BLaER1 (cell line): ENCODE data around the gene MAP3K19.

Experiments used
- H3K27ac ChIP-seq: shearing (Covaris generic); formaldehyde crosslinking; 2 replicates; pipeline ENCODE4 v1.8.1; 2022
- H3K27me3 ChIP-seq: shearing (Covaris generic); formaldehyde crosslinking; 2 replicates; pipeline ENCODE4 v1.8.1; 2022
- H3K36me3 ChIP-seq: shearing (Covaris generic); formaldehyde crosslinking; 2 replicates; pipeline ENCODE4 v1.8.1; 2022
- H3K4me1 ChIP-seq: shearing (Covaris generic); formaldehyde crosslinking; 2 replicates; pipeline ENCODE4 v1.8.1; 2022
- H3K4me2 ChIP-seq: shearing (Covaris generic); formaldehyde crosslinking; 2 replicates; pipeline ENCODE4 v1.8.1; 2022
- H3K4me3 ChIP-seq: shearing (Covaris generic); formaldehyde crosslinking; 2 replicates; pipeline ENCODE4 v1.8.1; 2022
- H3K9ac ChIP-seq: shearing (Covaris generic); formaldehyde crosslinking; 2 replicates; pipeline ENCODE4 v1.8.1; 2022
- H3K9me3 ChIP-seq: shearing (Covaris generic); formaldehyde crosslinking; 2 replicates; pipeline ENCODE4 v1.8.1; 2022
- H4K20me1 ChIP-seq: shearing (Covaris generic); formaldehyde crosslinking; 2 replicates; pipeline ENCODE4 v1.8.1; 2022
- Cebpa-rat ChIP-seq: shearing (Covaris generic); IDR thresholded peaks from 2 replicates; pipeline ENCODE4 v1.8.1; 2022

MAP3K19 gene

GRCh38 chr2:134919341-134920210 lies 127.7 kb downstream of the MAP3K19 start:
- Histone ChIP-seq H3K4me2 (peak overlapping the region; percentile 85), H3K9ac (peak overlapping the region; percentile 99), H3K4me3 (peak overlapping the region; percentile 95), H3K27ac (peak overlapping the region; percentile 99), H3K4me1 (peaks cover 40% of the 10 kb centered on the region), H3K27me3 (no peaks in the 10 kb centered on the region), H3K36me3 (peaks cover 32% of the 10 kb centered on the region), H3K9me3 (no peaks in the 10 kb centered on the region), H4K20me1 (peaks cover 54% of the 10 kb centered on the region)
- TF ChIP-seq Cebpa-rat: no peak

- Histone ChIP-seq H3K4me2 (peak within 1 kb of the TSS; percentile 89), H3K4me3 (peak within 1 kb of the TSS; percentile 95), H3K9ac (peak within 1 kb of the TSS; percentile 99), H3K27ac (peak within 1 kb of the TSS; percentile 99), H3K27me3 (no peaks in the 10 kb centered on the region), H4K20me1 (peaks cover 46% of the 10 kb centered on the region), H3K9me3 (no peaks in the 10 kb centered on the region), H3K4me1 (peaks cover 40% of the 10 kb centered on the region), H3K36me3 (peaks cover 24% of the 10 kb centered on the region)
- no peak for TF ChIP-seq Cebpa-rat
Observed at GRCh38 chr2:134918526-134919340, 128.5 kb downstream of the MAP3K19 start, which contains the start of gene CCNT2. CCNT2 (plus strand) TSS chr2:134918822; CDS start chr2:134918855, 33 bp downstream.

GRCh38 chr2:134917888-134918525 lies 129.2 kb downstream of the MAP3K19 start:
- 0 out of 2 replicates have a peak, but pooled peaks cover under 1% of the 10 kb centered on the region for H3K9me3 ChIP-seq
- H3K4me3 ChIP-seq: peak overlapping the region; percentile 68
- peak overlapping the region; percentile 78 for H3K27ac ChIP-seq
- no peaks in the 10 kb centered on the region for H3K27me3 ChIP-seq
- peaks cover 40% of the 10 kb centered on the region for H3K4me1 ChIP-seq
- H3K9ac ChIP-seq: peak overlapping the region; percentile 77
- H4K20me1 ChIP-seq: peaks cover 39% of the 10 kb centered on the region
- peak overlapping the region; percentile 89 for H3K4me2 ChIP-seq
- H3K36me3 ChIP-seq: peaks cover 17% of the 10 kb centered on the region
- no peak for TF ChIP-seq Cebpa-rat

- Histone ChIP-seq H4K20me1 (peaks cover 33% of the 10 kb centered on the region), H3K9ac (peak overlapping the region; percentile 77), H3K9me3 (peaks cover 3% of the 10 kb centered on the region; the same call in 1 of the 2 replicates), H3K4me1 (peaks cover 35% of the 10 kb centered on the region), H3K36me3 (peaks cover 11% of the 10 kb centered on the region), H3K4me3 (peak overlapping the region; percentile 68), H3K27me3 (no peaks in the 10 kb centered on the region), H3K4me2 (peak overlapping the region; percentile 89), H3K27ac (peak overlapping the region; percentile 78)
- TF ChIP-seq Cebpa-rat: no peak
Observed at GRCh38 chr2:134917360-134917865, 129.8 kb downstream of the MAP3K19 start.
